Activated CD4-positive, alpha-beta T cell treated with anti-CD3 and anti-CD28 coated beads for 4 hours (primary cell): ENCODE data around the gene ATP7B.
"Not testable (repeated sequence)": the region's sequence is repeated elsewhere in the genome, so short reads cannot be mapped to it uniquely, and the experiment has no call there.

Source experiments
- DNase-seq, 2 donors: peaks; one replicate each; pipeline ENCODE4 v3.0.0-alpha.2; 2020

ATP7B gene

DNA sequence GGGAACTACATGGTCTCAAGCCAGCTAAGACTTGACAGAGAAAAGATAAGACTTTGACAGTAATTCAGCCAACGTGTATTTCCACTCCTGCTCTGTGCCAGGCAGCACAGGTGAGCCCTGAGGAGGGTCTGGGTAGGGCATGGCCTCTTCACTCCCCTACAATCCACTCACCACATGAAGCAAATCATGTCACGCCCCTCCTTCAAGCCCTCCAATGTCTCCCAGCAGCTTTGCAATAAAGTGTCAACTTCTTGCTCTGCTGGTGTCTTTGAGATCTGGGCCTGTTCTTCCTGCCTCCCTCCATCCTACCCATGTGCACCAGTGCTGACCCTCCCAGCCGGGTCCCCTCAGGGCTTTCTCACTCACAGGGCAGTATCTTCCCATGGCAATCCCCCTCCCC, 91.0 kb downstream of the ATP7B start:
- DNase-seq = no peak

DNA sequence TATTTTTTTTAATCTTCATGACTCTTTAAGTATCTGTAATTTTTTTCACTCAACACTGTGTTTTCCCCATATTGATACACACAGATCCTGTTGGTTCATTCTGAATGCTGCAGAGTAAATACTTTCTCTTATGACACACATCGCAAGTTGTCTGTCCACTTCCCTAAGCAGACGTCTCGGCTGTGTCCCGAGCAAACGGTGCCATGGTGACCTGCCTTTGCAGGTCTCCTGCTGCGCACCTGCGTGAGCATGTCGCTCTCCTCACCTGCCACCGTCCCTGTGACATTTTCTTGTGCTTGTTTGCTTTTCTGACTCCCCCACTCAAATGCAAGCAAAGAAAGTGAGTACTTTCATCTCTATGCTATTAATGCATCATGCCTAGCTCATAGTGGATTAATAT, 91.7 kb downstream of the ATP7B start:
- no peak for DNase-seq

DNA sequence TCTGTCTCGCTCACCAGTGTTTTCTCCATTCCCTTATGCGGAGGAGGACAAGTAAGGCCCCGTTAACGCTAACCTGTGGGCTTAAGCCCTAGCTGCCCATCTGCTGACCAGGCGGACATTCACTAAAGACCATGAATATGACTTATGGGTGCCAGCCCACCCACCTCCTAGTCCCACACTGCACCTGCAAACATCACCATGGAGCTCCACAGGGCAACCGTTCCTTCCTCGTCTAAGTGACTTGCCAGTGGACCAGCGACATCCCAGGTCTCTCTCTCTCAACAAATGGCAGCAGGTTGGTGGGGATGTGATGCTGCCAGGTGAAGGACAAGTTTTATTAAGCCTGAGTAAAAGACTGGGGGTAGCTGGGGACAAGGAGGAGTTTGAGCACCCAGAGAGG, 94.3 kb downstream of the ATP7B start:
- no peak for DNase-seq

DNA sequence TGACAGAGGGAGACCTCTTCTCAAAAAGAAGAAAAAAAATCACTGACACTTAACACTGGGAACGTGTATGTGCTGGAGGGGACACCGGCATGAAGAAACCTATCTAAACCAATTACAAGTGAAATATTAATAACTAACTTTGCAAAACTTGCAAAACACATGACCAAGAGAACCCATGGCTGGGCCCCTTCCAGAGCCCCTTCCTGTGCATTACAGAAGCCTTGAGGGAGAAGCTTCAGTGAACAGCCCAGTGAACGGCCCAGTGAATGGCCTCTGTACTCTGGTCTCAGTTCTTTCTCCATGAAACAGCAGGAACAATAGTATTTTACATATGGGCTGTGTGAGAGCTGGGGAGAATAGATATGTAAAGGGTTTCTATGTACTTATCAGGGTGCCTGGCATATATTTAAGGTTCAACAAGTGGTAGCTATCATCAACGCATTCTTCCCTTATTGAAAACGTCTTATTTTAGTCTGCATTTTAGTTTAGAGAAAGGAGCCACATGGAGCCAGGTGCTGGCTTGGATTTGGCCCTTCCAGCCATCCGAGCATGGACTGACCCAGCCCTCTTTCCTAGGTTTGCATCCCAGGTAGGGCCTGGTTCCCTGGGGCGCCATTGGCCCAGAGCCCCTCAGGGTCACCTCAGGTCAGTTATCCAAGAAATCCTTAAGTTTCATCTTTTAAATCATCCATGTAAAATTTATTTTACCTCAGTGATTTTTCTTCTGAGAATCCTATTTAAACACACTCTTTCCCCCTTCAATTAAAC, 95.0 kb downstream of the ATP7B start:
- no peak for DNase-seq

DNA sequence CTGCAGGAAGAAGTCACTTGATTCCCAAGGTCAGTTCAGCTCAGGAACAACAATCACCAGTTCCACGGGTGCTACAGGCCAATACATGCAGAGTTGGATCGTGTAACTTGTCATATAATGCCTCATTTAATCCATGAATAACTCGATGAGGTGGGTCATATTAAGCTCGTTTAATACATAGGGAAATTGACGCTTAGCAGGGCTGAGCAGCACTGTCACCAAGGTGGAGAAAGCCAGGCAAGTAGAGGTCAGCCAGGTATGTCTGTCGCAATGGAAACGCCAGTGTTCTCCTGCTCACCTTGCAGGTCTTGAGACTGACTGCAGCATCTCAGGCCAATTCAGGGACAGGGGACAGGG, 97.1 kb downstream of the ATP7B start:
- DNase-seq = no peak

DNA sequence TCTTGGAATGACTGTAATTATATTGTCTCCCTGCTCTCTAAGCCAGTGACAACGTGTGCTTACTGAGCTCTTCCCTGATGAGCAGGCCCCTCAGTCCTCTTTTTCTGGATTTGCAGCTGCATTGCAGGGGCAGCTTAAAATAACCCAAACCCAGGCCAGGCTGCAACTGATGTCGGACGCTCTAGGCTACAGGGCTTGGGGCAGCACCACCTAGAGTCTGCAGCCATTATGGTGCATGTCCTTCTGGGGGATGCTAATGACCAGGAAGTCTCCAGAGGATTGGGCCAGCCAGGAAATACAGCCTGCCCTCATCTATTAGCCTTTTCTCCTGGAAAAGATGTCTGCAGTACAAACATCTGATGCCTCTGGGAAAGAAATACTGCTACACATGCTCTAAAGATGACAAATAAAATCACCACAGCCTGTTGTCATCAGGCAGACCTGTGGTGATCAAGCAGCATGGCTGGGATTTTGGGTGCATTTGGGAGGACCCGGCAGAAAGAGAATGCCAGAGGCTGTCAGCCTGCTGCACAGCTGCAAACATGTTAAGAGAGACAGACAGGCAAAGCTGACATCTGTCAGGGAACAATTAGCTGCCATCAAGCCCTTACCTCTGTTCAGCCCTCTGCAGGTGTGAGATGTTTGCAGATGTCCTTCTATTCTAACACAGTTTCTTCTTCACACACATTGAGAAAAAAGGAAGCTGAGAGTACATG, 97.7 kb downstream of the ATP7B start:
- no peak for DNase-seq

DNA sequence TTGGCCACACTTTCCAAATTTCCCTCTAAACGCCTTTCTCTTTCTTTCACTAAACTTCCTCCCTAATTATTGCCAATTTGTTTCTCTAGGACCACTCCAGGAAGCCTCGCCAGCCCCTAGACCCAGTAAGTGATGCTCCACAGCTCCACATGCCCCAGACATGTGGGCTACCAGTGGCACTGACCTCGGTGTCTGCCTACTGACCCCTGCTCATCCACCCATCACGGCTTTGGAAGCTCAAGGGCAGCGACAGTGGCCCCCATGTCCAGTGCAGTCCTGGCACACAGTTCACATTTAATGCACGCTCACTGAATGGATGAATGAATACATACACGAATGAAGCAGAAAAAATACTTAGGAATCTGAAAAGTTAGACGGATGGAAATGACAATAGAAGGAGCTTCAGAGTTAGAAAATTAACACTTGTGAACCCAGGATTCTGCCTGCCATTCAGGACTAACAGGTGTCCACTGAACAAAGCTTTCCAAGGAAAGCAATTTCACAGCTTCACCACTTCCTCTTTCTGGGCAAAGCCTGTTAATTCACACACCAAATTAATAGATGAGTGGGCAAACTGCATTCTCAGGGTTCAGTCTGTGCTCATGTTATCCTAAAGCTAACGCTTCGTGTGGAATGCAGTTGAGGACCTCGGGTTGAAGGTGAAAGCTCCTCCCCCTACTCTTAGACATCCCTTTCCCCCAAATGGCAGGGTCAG, 98.6 kb downstream of the ATP7B start:
- no peak for DNase-seq

DNA sequence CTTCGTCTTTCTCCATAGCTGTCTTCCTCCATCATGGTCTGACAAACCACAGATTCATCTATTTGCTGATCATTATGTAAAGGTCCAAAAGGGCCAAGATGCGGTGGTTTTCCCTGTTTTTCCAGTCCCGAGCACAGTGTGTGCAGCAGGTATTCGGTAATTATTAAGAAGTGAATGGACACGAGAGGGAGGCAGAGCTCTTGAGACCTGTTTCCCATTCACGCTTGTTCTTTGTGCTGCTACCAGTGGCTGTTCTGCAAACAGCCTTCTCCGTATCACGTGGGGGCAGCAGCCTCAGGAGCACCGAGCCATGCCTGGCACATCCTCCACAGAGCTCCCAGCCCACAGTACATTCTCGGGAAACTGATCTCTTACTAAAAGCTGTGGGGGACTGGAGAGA, 99.2 kb downstream of the ATP7B start:
- no peak for DNase-seq

DNA sequence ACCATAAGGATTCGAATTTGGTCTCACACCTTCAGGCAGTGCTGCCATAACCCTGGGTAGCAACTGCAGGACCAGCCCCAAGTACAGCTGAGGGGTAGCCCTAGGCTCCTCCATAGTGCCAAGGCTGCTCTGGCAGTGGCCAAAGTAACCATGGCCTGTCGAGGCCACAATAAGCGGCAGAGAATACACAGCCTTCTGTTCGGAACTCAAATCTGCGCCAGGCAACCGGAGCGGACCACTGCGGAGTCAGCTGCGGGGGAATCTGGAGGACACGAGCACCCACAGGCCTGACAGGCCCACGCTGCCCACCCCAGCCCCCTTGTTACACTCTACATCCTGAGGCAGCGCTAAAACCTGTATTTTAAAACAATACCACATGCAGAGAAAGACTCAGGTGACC, 100.7 kb downstream of the ATP7B start:
- DNase-seq = no peak

DNA sequence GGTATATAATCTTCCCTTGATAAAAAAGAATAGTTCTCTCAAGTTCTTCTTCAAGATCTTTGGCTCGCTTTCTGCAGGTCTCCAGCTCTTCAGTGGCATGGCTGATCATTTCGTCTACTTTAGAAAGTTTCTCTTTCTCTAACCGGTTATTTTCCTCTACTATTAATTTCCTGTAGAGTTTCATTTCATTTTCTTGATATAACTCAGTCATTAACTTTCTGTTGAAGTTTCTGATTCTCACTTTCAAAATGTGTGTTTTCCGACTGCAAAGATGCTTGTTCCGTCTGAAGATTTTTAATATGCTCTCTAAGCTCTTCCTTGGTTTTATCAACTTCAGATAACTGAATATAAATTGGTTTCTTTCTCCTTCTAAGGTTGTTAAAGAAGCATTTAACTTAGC, 102.0 kb downstream of the ATP7B start:
- not testable (repeated sequence) for DNase-seq

DNA sequence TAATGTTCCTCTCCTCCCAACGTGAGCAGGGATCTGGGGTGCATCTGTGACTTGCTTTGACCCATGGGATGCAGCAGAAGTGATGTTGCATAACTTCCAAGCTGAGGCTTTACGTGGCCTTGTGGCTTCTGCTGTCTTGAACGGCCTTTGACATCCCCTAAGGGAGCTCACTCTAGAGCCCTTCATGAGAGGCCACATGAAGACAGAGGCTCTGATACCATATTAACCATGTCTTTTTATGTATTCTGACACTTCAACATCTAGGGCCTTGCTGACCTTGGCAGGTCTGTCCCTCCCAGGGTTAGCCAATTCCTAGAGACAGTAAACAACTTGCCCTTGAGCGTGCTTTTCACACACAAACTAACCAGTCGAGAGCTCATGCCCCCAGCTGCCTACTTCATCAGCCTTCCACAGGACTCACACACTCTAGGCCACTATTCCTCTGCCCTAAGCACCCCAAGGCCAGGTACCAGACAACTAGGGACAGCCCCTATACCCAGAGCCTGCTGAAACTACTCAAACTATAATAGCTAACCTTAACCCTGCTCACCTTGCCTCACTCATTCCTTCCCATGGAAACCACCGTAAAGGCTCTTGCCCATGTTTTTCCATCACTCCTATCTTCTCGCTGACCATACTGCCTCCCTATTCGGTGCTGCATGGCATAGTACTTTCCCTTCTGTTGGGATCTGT, 104.1 kb downstream of the ATP7B start:
- DNase-seq = no peak

DNA sequence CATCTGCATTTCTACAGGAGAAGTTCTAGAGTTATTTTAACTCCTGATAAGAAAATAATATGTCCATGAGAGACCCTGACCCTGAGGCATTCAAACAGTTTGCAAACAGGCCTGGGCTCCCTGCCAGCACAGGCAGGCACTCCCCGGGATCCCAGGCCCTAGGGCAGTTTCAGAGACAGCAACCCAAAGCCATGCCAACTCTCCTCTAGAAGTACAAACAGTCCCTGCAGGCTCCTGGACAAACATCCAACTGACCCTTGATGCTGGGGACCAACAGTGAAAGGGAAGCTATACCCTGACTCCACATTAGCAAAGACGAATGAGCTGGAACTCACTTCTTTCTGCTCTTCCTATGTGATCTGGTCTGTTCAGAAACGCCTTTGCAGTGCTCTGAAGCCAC, 104.7 kb downstream of the ATP7B start:
- DNase-seq = no peak

DNA sequence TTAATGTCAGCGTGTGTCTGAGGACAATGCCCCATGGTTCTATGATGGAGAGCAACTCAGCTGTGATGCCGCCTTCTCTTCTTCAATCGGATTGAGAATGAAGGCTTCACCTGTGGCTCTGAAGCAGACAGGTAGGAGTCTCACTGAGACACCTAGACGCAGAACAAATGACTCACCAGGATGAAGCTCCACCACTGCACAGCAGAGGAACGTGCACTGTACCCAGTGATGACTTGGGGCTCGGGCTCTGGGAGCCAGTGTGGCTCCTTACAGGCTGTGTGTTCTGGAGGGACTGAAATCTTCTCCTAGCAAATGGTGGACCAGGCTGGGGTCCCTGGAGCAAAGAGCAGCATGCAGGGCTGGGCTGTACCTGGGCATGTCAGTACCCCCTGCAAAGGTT, 105.5 kb downstream of the ATP7B start:
- no peak for DNase-seq

DNA sequence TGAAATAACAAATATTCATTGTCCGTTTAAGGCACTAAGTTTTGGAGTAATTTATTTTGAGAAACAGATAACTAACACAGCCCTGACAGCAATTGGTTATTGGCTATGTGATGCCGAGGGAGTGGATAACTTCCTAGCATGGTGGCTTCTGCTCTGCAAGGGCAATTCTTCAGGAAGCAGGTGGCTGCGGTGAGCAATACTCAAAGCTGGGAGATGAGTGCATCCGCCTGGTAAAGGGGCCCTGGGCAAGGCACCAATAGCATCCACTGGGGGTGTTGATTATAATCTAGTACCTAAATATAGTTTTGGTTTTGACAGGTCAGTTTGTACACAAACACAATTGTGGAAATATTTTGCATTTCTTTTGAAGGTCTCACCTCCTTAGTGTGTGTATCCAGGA, 108.5 kb downstream of the ATP7B start:
- DNase-seq = no peak

DNA sequence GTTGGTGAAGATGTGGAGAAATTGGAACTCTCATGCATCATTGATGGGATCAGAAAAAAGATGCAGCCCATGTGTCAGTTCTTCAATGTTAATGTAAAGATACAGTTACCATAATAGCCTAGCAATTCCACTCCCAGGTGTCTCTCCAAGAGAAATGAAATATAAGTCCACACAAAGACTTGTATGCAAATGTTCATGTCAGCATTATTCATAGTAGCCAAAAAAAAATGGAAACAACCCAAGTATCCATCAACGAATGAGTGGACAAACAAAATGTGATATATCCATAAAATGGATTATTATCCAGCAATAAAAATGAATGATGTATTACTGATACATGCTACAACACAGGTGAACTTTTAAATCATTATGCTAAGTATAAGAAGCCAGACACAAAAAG, 110.8 kb downstream of the ATP7B start:
- DNase-seq = no peak

DNA sequence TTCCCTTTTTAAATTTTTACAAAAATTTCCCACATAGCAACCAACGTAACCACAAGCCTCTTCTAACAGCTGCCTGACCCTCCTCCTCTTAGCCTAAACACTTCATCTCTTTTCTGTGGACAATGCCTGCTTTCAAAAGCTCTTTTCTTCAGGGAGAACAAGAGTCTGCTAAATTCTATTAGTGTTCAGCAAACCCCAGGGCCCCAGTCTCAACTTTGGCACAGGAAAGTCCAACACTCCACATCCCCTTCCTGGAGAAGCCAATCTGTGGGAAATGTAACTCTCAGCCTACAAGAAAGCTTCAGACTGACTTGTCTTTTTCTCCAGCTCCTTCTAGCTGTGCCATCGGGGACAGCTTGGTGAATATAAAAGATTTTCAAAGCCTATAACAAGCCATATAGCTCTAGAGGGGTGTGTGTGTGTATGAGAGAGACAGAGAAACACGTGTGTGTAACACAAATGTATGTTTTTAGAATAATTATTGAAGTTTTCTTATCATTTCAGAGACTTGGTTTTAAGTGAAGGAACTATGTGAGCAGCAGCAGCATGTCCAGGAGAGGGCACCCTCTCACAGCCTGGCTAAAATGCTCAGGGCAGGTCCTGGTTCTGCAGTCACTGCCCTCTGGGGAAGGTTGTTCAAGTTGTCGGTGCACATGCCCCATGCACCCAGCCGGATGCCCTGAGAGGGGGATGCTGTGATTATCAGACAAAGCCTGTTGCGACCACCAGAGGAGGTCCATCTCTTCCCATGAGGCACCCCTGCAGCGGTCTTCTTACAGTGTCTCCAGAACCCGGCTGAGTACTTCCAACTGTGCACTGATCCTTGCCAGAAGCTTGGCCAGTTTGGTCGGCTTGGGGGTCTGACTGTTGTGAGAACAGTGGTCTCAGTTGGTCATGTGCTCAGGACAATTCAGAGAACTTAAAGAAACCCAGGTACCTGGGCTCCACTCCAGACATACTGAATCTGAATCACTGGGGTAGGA, 115.1 kb downstream of the ATP7B start:
- DNase-seq = peak; percentile 10 to 33

DNA sequence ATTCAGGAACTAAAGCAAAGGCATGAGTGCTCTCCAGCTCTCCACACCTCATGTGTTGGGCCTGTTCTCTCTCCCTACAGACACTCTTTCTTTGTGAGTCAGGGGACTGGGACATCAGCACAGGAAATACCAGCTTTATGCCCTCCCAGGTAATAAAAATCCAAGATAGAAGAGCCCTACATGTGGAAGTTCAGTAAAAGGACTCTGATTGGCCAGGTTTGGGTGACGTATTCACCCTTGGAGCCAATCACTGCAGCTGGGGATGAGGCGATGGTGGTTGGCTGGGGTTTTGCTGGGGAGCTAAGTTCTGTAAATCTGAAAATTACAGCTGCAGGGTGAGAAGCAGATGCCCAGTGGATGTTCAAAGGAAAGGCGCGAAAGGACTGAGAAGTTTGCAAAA, 117.0 kb downstream of the ATP7B start:
- no peak for DNase-seq

DNA sequence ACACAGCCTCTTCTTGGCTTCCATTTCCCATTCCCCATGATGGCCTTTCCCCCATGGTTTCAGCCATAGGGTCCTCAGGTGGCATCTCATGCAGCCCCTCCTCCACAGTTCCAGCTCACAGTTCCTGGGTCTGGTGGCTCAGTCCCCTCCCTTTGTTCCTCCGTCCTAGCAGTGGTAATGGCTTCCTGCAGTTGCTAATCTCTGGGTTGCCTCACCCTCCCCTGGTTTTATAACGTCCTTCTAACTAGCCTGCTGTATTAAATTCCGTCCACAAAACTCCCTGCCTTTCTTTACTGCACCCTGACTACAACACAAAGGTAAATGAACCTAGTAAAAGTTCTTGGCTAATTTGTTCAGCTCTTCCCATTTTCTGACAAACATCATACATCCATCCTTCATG, 118.6 kb downstream of the ATP7B start:
- DNase-seq = no peak

DNA sequence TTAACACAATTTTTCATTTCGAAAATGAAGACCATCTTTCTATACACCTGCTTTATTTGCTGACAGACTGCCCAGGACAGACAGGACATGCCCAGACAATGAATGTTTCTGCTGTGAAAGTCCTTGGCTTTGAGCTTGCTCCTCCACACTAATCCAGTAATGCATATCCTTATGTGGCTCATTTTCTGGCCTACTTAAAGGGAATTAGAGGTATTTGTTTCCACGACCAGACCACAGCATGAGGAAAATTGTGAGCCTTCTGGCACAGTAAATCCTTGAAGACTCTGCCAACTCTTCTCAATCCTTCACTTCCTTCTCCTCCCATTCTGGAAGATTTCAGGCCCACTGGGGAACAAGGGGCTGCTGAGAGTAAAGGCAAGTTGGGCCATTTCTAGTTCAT, 123.8 kb downstream of the ATP7B start:
- DNase-seq = no peak

DNA sequence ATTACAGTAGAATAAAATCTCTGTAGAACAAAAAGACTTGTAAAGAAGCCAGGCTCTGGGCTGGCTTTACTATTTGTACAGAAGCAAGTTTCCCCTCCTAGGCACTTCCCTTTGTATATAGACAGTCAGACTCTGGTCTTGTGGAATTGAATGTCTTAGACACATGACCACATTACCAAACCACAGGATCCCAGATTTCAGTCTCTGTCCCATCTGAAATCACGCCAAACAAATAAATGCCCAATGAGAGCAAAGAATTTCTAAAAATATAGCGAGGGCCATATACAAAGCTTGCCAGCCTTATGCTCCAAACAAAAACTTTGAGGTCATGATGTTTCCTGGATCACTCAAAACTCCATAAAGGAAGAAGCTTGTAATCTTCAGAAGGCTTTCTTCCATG, 125.6 kb downstream of the ATP7B start:
- no peak for DNase-seq

DNA sequence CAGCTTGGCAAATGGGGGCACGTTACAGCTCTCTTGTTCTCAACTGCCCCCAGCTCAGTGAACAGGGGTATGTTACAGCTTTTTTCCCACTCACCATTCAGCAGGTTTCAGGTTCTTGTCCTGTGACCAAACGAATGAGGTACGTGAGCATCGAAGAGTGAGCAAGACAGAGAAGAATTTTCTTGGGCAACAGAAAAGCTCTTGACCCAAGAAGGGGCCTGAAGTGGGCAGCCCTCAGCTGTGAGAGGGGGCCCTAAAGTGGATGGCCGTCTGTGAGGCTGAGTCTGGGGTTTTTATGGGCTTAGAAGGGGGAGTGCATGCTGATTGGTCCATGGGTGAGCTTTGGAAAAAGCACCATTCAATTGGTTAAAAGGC, 128.0 kb downstream of the ATP7B start:
- no peak for DNase-seq
